Measurements from ENCODE around the gene FOXO1. TPM values are rescaled to one million over a fixed set of nuclear protein-coding genes. Genes with fewer than 3 reads are reported as not detected.

FOXO1 gene
- total and polyA plus RNA-seq, 2 of the 13 experiments (the other 11 are each of a cell fraction or from before 2014, with no cell fraction given) = 8.1 to 13.1 TPM

- TF ChIP-seq ZNF121 (CRISPR knock-in tag; IDR thresholded peaks at IDR 0.05) (no peak), BRF2 (CRISPR knock-in tag; IDR thresholded peaks at IDR 0.05) (no peak), GABPB1 (CRISPR knock-in tag; IDR thresholded peaks at IDR 0.05) (no peak), ZNF788 (CRISPR knock-in tag; IDR thresholded peaks at IDR 0.05; ENCODE audit: borderline replicate concordance) (peak; percentile 46; the same call in 1 of the 2 replicates), ZBTB7A (CRISPR knock-in tag; IDR thresholded peaks at IDR 0.05) (no peak), NFIB (CRISPR knock-in tag; IDR thresholded peaks at IDR 0.05; ENCODE audit: borderline replicate concordance) (no peak), ZFP36L1 (CRISPR knock-in tag; IDR thresholded peaks at IDR 0.05) (no peak), FOXK2 (IDR thresholded peaks at IDR 0.05) (no peak), GFI1 (CRISPR knock-in tag; IDR thresholded peaks at IDR 0.05; ENCODE audit: borderline replicate concordance) (no peak; the same call in 1 of the 2 replicates), NR2F6 (IDR thresholded peaks at IDR 0.05) (peak; percentile 95), NR2F6 (CRISPR knock-in tag; IDR thresholded peaks at IDR 0.05) (peak; percentile 95), MAX (IDR thresholded peaks at IDR 0.05) (peak; percentile 73), ZNF33B (CRISPR knock-in tag; IDR thresholded peaks at IDR 0.05) (no peak), KLF12 (CRISPR knock-in tag; IDR thresholded peaks at IDR 0.05; ENCODE audit: borderline replicate concordance) (no peak), ZBTB46 (CRISPR knock-in tag; IDR thresholded peaks at IDR 0.05; ENCODE audit: borderline replicate concordance) (0 out of 2 replicates have a peak, but pooled peaks have one; percentile 40), NFE2L2 (IDR thresholded peaks at IDR 0.05; ENCODE audit: low read length) (no peak), RBFOX2 (IDR thresholded peaks at IDR 0.05; ENCODE audit: low read depth, low read length) (no peak), ZNF430 (CRISPR knock-in tag; IDR thresholded peaks at IDR 0.05) (no peak), ATF7 (IDR thresholded peaks at IDR 0.05) (no peak), ATF7 (CRISPR knock-in tag; IDR thresholded peaks at IDR 0.05) (0 out of 2 replicates have a peak, but pooled peaks have one; percentile 38), MZF1 (CRISPR knock-in tag; IDR thresholded peaks at IDR 0.05; ENCODE audit: borderline replicate concordance) (no peak), ZZZ3 (CRISPR knock-in tag; IDR thresholded peaks at IDR 0.05; ENCODE audit: borderline replicate concordance) (no peak), HNRNPLL (IDR thresholded peaks at IDR 0.05; ENCODE audit: low read depth, low read length, poor library complexity, severe bottlenecking) (no peak), POLR2AphosphoS5 (IDR thresholded peaks at IDR 0.05; ENCODE audit: low read depth, low read length) (no peak), SMYD3 (CRISPR knock-in tag; IDR thresholded peaks at IDR 0.05) (no peak), NFKB2 (CRISPR knock-in tag; IDR thresholded peaks at IDR 0.05; ENCODE audit: borderline replicate concordance) (no peak), SUZ12 (IDR thresholded peaks at IDR 0.05; ENCODE audit: low read depth, low read length) (no peak), ZNF431 (CRISPR knock-in tag; IDR thresholded peaks at IDR 0.05; ENCODE audit: borderline replicate concordance, low read depth) (0 out of 2 replicates have a peak, but pooled peaks have one; percentile 70), FOXM1 (CRISPR knock-in tag; IDR thresholded peaks at IDR 0.05) (no peak), PLSCR1 (CRISPR knock-in tag; IDR thresholded peaks at IDR 0.05; ENCODE audit: borderline replicate concordance) (no peak)
Observed at GRCh38 chr13:40536443-40537113, 129.9 kb downstream of the FOXO1 start (continued).
